NCI-H1694 (cell line): ENCODE results near the gene S100A6.
"Not testable (repeated sequence)": the region's sequence is repeated elsewhere in the genome, so short reads cannot be mapped to it uniquely, and the experiment has no call there.

ENCODE experiments used
- DNase-seq: peaks from one replicate; lab custom pipeline; 2025; lab: John Stamatoyannopoulos, UW

Gene S100A6

GRCh38 chr1:153535242-153536011, at the start of gene S100A6:
TSS of gene S100A6 (minus strand) at chr1:153535991. CDS start at chr1:153535339, 652 bp downstream.
- DNase-seq: no peak

GRCh38 chr1:153585006-153585405, 49.2 kb upstream of the S100A6 start:
- DNase-seq: no peak

- no peak for DNase-seq
Observed at GRCh38 chr1:153583976-153584375, 48.2 kb upstream of the S100A6 start.

- DNase-seq: not testable (repeated sequence)
Observed at GRCh38 chr1:153583514-153583913, 47.7 kb upstream of the S100A6 start.

- not testable (repeated sequence) for DNase-seq
Observed at GRCh38 chr1:153582836-153583235, 47.0 kb upstream of the S100A6 start.

- no peak for DNase-seq
Observed at GRCh38 chr1:153578936-153579335, 43.1 kb upstream of the S100A6 start.

GRCh38 chr1:153578490-153578889, 42.7 kb upstream of the S100A6 start:
- no peak for DNase-seq

GRCh38 chr1:153577624-153578051, 41.8 kb upstream of the S100A6 start:
- no peak for DNase-seq

GRCh38 chr1:153577138-153577537, 41.3 kb upstream of the S100A6 start:
- DNase-seq: no peak

GRCh38 chr1:153575497-153575896, 39.7 kb upstream of the S100A6 start:
- not testable (repeated sequence) for DNase-seq

- not testable (repeated sequence) for DNase-seq
Observed at GRCh38 chr1:153575081-153575491, 39.3 kb upstream of the S100A6 start.

- no peak for DNase-seq
Observed at GRCh38 chr1:153573351-153573750, 37.6 kb upstream of the S100A6 start.

GRCh38 chr1:153572569-153573015, 36.8 kb upstream of the S100A6 start:
- peak; percentile 36 for DNase-seq

GRCh38 chr1:153571706-153572105, 35.9 kb upstream of the S100A6 start:
- DNase-seq: no peak

- no peak for DNase-seq
Observed at GRCh38 chr1:153570874-153571273, 35.1 kb upstream of the S100A6 start.

- no peak for DNase-seq
Observed at GRCh38 chr1:153569465-153569864, 33.7 kb upstream of the S100A6 start.

- DNase-seq: peak; percentile 91
Observed at GRCh38 chr1:153568367-153569099, 32.7 kb upstream of the S100A6 start.

- DNase-seq: peak; percentile 67
Observed at GRCh38 chr1:153567621-153568366, 32.0 kb upstream of the S100A6 start.

GRCh38 chr1:153566414-153567371, 30.9 kb upstream of the S100A6 start:
- peak; percentile 96 for DNase-seq

- peak; percentile 78 for DNase-seq
Observed at GRCh38 chr1:153565529-153566374, 30.0 kb upstream of the S100A6 start, which contains the start of gene S100A2. TSS of gene S100A2 (minus strand) at chr1:153565844. CDS start at chr1:153563877, 1,967 bp downstream.
